Skeletal muscle satellite cell (primary cell): ENCODE data around the gene S100A14.
"Not testable (repeated sequence)": the region's sequence is repeated elsewhere in the genome, so short reads cannot be mapped to it uniquely, and the experiment has no call there.

ENCODE experiments used
- H3K27me3 ChIP-seq: 2 replicates; pipeline ENCODE4 v1.7.0; 2013; ENCODE audit warnings: low read length; ENCODE audit not compliant: control insufficient read depth, insufficient read depth
- H3K36me3 ChIP-seq: 2 replicates; pipeline ENCODE4 v1.7.0; 2013; ENCODE audit warnings: mild to moderate bottlenecking, control low read depth, low read length; ENCODE audit not compliant: insufficient read depth
- H3K4me1 ChIP-seq: 2 replicates; pipeline ENCODE4 v1.7.0; 2013; ENCODE audit warnings: low read length; ENCODE audit not compliant: control insufficient read depth, insufficient read depth
- H3K4me2 ChIP-seq: 2 replicates; pipeline ENCODE4 v1.7.0; 2013; ENCODE audit warnings: mild to moderate bottlenecking, low read length
- H3K4me3 ChIP-seq: 2 replicates; pipeline ENCODE4 v1.7.0; 2013; ENCODE audit warnings: low read length
- H3K9ac ChIP-seq: 2 replicates; pipeline ENCODE4 v1.7.0; 2013; ENCODE audit warnings: mild to moderate bottlenecking, low read depth, low read length, moderate library complexity
- H3K9me3 ChIP-seq: replicated peaks from 2 replicates; pipeline ENCODE4 v1.7.0; 2013; ENCODE audit warnings: mild to moderate bottlenecking, control low read depth, low read length

The S100A14 gene

GRCh38 chr1:153599847-153600246 is 16.3 kb downstream of the S100A14 start:
- Histone ChIP-seq H3K36me3 (peaks cover 9% of the 10 kb centered on the region), H3K27me3 (no peaks in the 10 kb centered on the region), H3K9me3 (no peaks in the 10 kb centered on the region), H3K4me1 (peaks cover 29% of the 10 kb centered on the region), H3K4me3 (no peak overlapping the region), H3K9ac (peak overlapping the region; percentile 29), H3K4me2 (no peak overlapping the region)

DNA sequence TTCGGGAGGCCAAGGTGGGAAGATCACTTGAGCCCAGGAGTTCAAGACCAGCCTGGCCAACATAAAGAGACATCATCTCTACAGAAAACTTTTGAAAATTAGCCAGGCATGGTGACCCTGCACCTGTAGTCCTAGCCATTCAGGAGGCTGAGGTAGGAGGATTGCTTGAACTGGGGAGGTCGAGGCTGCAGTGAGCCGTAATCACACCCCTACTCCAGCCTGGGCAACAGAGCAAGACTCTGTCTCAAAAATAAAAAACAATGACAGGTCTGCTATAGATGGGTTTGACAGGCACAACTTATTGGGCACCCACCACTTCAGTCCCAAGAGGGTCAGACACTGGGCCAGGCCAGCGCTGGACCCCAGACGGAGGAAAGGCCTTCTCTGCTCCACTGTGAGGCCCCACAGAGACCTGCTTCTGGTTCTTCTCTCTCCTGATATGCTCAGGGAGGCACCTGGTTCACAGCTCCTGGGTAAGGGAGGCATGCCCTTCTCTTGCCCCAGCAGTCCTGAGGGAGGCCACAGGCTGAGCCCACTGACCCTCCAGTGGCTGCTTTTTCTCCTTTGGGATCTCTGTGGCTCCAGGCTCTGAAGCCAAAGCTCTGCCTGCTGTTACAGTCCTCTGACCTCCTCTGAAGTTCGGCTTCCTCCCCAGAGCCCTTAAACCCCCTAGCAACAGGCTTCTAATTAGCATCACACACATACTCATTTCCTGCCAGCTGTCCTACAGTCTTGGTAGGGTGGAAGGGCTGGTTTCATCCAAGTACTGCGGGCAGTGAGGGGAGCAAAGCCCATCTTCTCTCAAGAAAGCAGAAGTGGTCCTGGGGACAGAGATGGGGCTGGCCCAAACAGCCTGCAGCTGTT is 17.6 kb downstream of the S100A14 start:
- Histone ChIP-seq H3K36me3 (peaks cover 6% of the 10 kb centered on the region), H3K9me3 (no peaks in the 10 kb centered on the region), H3K4me2 (no peak overlapping the region), H3K27me3 (no peaks in the 10 kb centered on the region), H3K4me3 (no peak overlapping the region), H3K4me1 (peaks cover 29% of the 10 kb centered on the region), H3K9ac (peak overlapping the region; percentile 71)

DNA sequence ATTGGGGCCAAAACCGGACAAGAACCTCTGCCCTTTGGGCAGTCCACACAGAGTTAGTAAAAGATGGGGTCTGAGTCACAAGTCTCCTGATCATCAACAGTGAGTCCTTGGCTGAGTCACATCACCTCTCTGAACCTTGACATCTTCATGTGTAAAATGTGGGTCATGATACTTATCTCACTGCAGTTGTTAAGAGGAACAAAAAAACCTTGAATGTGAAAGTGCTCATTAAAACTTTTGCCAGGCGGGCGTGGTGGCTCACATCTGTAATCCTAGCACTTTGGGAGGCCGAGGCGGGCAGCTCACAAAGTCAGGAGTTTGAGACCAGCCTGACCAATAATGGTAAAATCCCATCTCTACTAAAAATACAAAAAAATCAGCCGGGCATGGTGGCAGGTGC is 18.9 kb downstream of the S100A14 start:
- peaks cover 6% of the 10 kb centered on the region for H3K36me3 ChIP-seq
- H3K4me1 ChIP-seq = peaks cover 29% of the 10 kb centered on the region
- H3K4me3 ChIP-seq = no peak overlapping the region
- no peaks in the 10 kb centered on the region for H3K9me3 ChIP-seq
- H3K4me2 ChIP-seq = peak overlapping the region; percentile 18
- no peaks in the 10 kb centered on the region for H3K27me3 ChIP-seq
- no peak overlapping the region for H3K9ac ChIP-seq

- Histone ChIP-seq H3K4me3 (no peak overlapping the region), H3K4me1 (peaks cover 10% of the 10 kb centered on the region), H3K27me3 (no peaks in the 10 kb centered on the region), H3K36me3 (no peaks in the 10 kb centered on the region), H3K9ac (no peak overlapping the region), H3K4me2 (no peak overlapping the region), H3K9me3 (no peaks in the 10 kb centered on the region)
Measured at GRCh38 chr1:153592748-153593147, 23.4 kb downstream of the S100A14 start.

- Histone ChIP-seq H3K4me3 (no peak overlapping the region), H3K4me2 (no peak overlapping the region), H3K4me1 (peaks cover 5% of the 10 kb centered on the region), H3K9ac (no peak overlapping the region), H3K36me3 (no peaks in the 10 kb centered on the region), H3K9me3 (no peaks in the 10 kb centered on the region), H3K27me3 (no peaks in the 10 kb centered on the region)
Measured at GRCh38 chr1:153588482-153588881, 27.6 kb downstream of the S100A14 start.

DNA sequence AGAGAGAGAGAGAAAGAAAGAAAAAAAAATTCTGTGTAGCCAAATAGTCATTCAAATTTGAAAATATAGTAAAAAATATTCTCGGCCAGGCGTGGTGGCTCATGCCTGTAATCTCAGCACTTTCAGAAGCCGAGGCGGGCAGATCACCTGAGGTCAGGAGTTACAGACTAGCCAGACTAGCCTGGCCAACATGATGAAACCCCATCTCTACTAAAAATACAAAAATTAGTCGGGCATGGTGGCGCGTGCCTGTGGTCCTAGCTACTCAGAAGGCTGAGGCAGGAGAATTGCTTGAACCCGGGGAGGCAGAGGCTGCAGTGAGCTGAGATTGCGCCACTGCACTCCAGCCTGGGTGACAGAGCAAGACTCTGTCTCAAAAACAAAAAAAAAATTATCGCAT is 28.1 kb downstream of the S100A14 start:
- H3K9me3 ChIP-seq, H3K4me3 ChIP-seq, H3K36me3 ChIP-seq, H3K4me1 ChIP-seq, H3K4me2 ChIP-seq, H3K27me3 ChIP-seq, H3K9ac ChIP-seq: not testable (repeated sequence)

DNA sequence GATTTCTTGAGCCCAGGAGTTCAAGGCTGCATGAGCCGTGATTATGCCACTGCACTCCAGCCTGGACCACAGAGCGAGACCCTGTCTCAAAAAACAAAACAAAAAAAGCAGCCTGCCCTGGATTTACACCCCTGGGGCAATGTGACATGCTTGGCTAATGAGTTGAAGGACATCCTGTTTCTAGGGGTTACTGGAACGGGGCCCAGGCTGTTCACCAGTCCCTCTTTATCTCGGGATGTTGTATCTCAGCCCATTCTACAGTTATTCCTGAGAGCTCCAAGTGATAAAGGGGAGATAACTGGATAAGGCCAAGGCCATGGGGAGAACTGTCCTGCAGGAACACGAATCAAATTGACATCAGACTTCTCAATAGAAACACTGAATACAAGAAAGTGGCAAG is 28.8 kb downstream of the S100A14 start:
- no peak overlapping the region for H3K4me3 ChIP-seq
- H3K4me1 ChIP-seq = peaks cover 5% of the 10 kb centered on the region
- H3K4me2 ChIP-seq = no peak overlapping the region
- H3K27me3 ChIP-seq = no peaks in the 10 kb centered on the region
- H3K9me3 ChIP-seq = no peaks in the 10 kb centered on the region
- no peak overlapping the region for H3K9ac ChIP-seq
- H3K36me3 ChIP-seq = no peaks in the 10 kb centered on the region

- no peak overlapping the region for H3K9ac ChIP-seq
- no peaks in the 10 kb centered on the region for H3K27me3 ChIP-seq
- no peaks in the 10 kb centered on the region for H3K36me3 ChIP-seq
- H3K4me3 ChIP-seq = no peak overlapping the region
- H3K9me3 ChIP-seq = no peaks in the 10 kb centered on the region
- H3K4me1 ChIP-seq = peaks cover 5% of the 10 kb centered on the region
- H3K4me2 ChIP-seq = no peak overlapping the region
Measured at GRCh38 chr1:153586347-153586746, 29.8 kb downstream of the S100A14 start.

DNA sequence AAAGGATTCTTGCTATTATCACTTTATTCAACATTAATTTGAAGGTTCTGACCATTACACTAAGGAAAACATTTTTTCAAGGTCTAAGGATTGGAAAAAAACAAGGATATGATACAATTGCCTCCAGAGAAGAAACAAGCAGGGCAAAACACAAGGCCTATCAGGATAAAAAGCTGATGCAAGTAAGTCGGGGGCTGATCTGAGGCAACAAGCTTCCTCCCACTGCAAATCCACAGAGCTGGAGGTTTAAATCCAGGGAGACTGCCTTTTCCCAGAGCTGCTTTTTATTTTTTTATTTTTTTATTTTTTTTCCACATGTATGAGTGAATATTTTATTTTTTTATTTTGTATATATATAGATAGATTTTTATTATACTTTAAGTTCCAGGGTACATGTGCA is 31.1 kb downstream of the S100A14 start:
- no peaks in the 10 kb centered on the region for H3K36me3 ChIP-seq
- no peak overlapping the region for H3K4me3 ChIP-seq
- no peaks in the 10 kb centered on the region for H3K27me3 ChIP-seq
- no peak overlapping the region for H3K4me2 ChIP-seq
- peaks cover 5% of the 10 kb centered on the region for H3K4me1 ChIP-seq
- no peak overlapping the region for H3K9ac ChIP-seq
- no peaks in the 10 kb centered on the region for H3K9me3 ChIP-seq

DNA sequence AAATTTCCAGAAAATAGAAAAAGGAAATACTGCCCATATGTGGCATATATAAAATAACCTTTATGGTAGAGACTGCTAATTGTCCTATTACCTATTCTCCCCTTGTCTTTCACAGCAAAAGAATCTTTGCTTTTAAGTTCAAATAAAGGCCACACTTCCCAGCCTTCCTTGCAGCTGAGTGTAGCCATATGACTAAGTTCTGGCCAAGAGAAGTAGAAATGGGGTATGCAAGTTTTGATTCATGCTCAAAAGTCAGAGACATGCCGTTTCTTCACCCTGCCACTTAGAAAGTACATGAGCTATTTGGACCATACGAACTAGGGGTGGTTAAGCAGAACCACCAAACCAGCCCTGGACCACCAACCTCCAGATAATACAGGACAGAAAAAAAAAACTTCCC is 32.1 kb downstream of the S100A14 start:
- no peak overlapping the region for H3K4me3 ChIP-seq
- no peak overlapping the region for H3K9ac ChIP-seq
- H3K9me3 ChIP-seq = no peaks in the 10 kb centered on the region
- H3K36me3 ChIP-seq = no peaks in the 10 kb centered on the region
- no peak overlapping the region for H3K4me2 ChIP-seq
- H3K4me1 ChIP-seq = peaks cover 5% of the 10 kb centered on the region
- H3K27me3 ChIP-seq = no peaks in the 10 kb centered on the region

DNA sequence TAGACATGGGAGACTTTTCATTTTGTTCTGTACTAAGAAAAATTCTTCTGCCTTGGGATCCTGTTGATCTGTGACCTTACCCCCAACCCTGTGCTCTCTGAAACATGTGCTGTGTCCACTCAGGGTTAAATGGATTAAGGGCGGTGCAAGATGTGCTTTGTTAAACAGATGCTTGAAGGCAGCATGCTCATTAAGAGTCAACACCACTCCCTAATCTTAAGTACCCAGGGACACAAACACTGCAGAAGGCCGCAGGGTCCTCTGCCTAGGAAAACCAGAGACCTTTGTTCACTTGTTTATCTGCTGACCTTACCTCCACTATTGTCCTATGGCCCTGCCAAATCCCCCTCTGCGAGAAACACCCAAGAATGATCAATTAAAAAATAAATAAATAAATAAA is 32.6 kb downstream of the S100A14 start:
- H3K4me1 ChIP-seq, H3K4me2 ChIP-seq, H3K9ac ChIP-seq, H3K36me3 ChIP-seq, H3K4me3 ChIP-seq, H3K27me3 ChIP-seq, H3K9me3 ChIP-seq: not testable (repeated sequence)

DNA sequence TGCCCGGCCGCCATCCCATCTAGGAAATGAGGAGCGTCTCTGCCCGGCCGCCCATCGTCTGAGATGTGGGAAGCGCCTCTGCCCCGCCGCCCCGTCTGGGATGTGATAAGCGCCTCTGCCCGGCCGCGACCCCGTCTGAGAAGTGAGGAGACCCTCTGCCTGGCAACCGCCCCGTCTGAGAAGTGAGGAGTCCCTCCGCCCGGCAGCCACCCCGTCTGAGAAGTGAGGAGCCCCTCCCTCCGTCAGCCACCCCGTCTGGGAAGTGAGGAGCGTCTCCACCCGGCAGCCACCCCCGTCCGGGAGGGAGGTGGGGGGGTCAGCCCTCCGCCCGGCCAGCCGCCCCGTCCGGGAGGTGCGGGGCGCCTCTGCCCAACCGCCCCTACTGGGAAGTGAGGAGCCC is 33.3 kb downstream of the S100A14 start:
- H3K4me3 ChIP-seq, H3K9ac ChIP-seq, H3K9me3 ChIP-seq, H3K4me2 ChIP-seq, H3K36me3 ChIP-seq, H3K27me3 ChIP-seq: not testable (repeated sequence)
- H3K4me1 ChIP-seq = peaks cover 16% of the 10 kb centered on the region
